Activated CD4-positive, alpha-beta T cell treated with anti-CD3 and anti-CD28 coated beads, Interleukin-2, amount 10 ng/mL, durations not matched to agents 24 days and 14 days (primary cell): ENCODE measurements around the gene PSME3. TPM values are rescaled to one million over a fixed set of nuclear protein-coding genes. Genes with fewer than 3 reads are reported as not detected.

ENCODE experiments used
- DNase-seq: peaks from one replicate; pipeline ENCODE4 v3.0.0; 2022
- H3K27ac Mint-ChIP-seq: one replicate; pipeline ENCODE4 v1.8.0; 2022; ENCODE audit warnings: mild to moderate bottlenecking, mixed read lengths
- H3K27me3 Mint-ChIP-seq: one replicate; pipeline ENCODE4 v1.8.0; 2022; ENCODE audit warnings: mixed read lengths
- H3K36me3 Mint-ChIP-seq: one replicate; pipeline ENCODE4 v1.8.0; 2022; ENCODE audit warnings: low read depth, mild to moderate bottlenecking, mixed read lengths
- H3K4me1 Mint-ChIP-seq: one replicate; pipeline ENCODE4 v1.8.0; 2021; ENCODE audit warnings: mixed read lengths
- H3K4me3 Mint-ChIP-seq: one replicate; pipeline ENCODE4 v1.8.0; 2022; ENCODE audit warnings: mild to moderate bottlenecking, moderate library complexity, mixed read lengths
- H3K9me3 Mint-ChIP-seq: one replicate; pipeline ENCODE4 v1.8.0; 2021; ENCODE audit warnings: mixed read lengths
- intact Hi-C: fragments of 100-400 bp; cut with micrococcal nuclease; formaldehyde crosslinking; loops from one replicate; pipeline ENCODE4 v1.15.1; 2023
- total RNA-seq: library from RNA; stranded (reverse); gene quantifications from 2 replicates; pipeline ENCODE4 v1.2.3, GENCODE V29; 2022

The PSME3 gene
- 232 and 250 TPM in 2 replicates for total RNA-seq

GRCh38 chr17:42832934-42833766 lies at the start of gene PSME3:
Gene PSME3, plus strand, starts transcription at chr17:42833397. Its CDS starts 235 bp downstream, at chr17:42833632.
- Mint-ChIP-seq H3K9me3 (no peaks in the 10 kb centered on the region), H3K36me3 (peaks cover 29% of the 10 kb centered on the region), H3K27ac (peak within 1 kb of the TSS; percentile 99), H3K4me1 (peaks cover 18% of the 10 kb centered on the region), H3K27me3 (peaks cover 9% of the 10 kb centered on the region), H3K4me3 (peak within 1 kb of the TSS; percentile 98)
- DNase-seq, result peak; percentile 98
- intact Hi-C loops, result loop anchor here (1.0 to 10.0 kb wide), 3 partner anchors 9 to 482 kb away; partner anchors contain the start of genes BECN1 and RPL27

GRCh38 chr17:42783791-42784138 lies 49.4 kb upstream of the PSME3 start:
- Mint-ChIP-seq H3K4me1 (peaks cover 16% of the 10 kb centered on the region), H3K27ac (no peak overlapping the region), H3K27me3 (peaks cover 74% of the 10 kb centered on the region), H3K4me3 (no peak overlapping the region), H3K9me3 (peaks cover 5% of the 10 kb centered on the region), H3K36me3 (peaks cover 11% of the 10 kb centered on the region)
- no peak for DNase-seq
- intact Hi-C loops, result loop anchor here (5.0 kb wide), 1 partner anchor 106 kb away; the partner anchor contains the start of gene PLEKHH3

- no peak overlapping the region for H3K27ac Mint-ChIP-seq
- peaks cover 79% of the 10 kb centered on the region for H3K27me3 Mint-ChIP-seq
- no peak overlapping the region for H3K4me3 Mint-ChIP-seq
- intact Hi-C loops, result loop anchor here (5.0 kb wide), 1 partner anchor 107 kb away; the partner anchor contains the start of gene PLEKHH3
- H3K9me3 Mint-ChIP-seq, result peaks cover 5% of the 10 kb centered on the region
- H3K36me3 Mint-ChIP-seq, result peaks cover 8% of the 10 kb centered on the region
- peaks cover 16% of the 10 kb centered on the region for H3K4me1 Mint-ChIP-seq
- DNase-seq, result no peak
Observed at GRCh38 chr17:42784409-42784808, 48.8 kb upstream of the PSME3 start.

- Mint-ChIP-seq H3K27me3 (peaks cover 76% of the 10 kb centered on the region), H3K4me3 (no peak overlapping the region), H3K9me3 (peaks cover 5% of the 10 kb centered on the region), H3K4me1 (peaks cover 16% of the 10 kb centered on the region), H3K27ac (no peak overlapping the region), H3K36me3 (peaks cover 3% of the 10 kb centered on the region)
- intact Hi-C loops, result loop anchor here (5.0 kb wide), 1 partner anchor 108 kb away; the partner anchor contains the start of gene PLEKHH3
- DNase-seq, result peak; percentile 61
Observed at GRCh38 chr17:42784811-42785592, 48.2 kb upstream of the PSME3 start.

- no peak for DNase-seq
- Mint-ChIP-seq H3K9me3 (peaks cover 5% of the 10 kb centered on the region), H3K27me3 (peaks cover 73% of the 10 kb centered on the region), H3K27ac (no peak overlapping the region), H3K4me3 (no peak overlapping the region), H3K4me1 (peaks cover 15% of the 10 kb centered on the region), H3K36me3 (peaks cover 3% of the 10 kb centered on the region)
- intact Hi-C loops, result no loop called here
Observed at GRCh38 chr17:42787266-42787665, 45.9 kb upstream of the PSME3 start.

GRCh38 chr17:42791948-42792347 lies 41.2 kb upstream of the PSME3 start:
- no peak overlapping the region for H3K4me3 Mint-ChIP-seq
- H3K27ac Mint-ChIP-seq, result no peak overlapping the region
- intact Hi-C loops, result no loop called here

GRCh38 chr17:42792545-42792944 lies 40.7 kb upstream of the PSME3 start:
- H3K36me3 Mint-ChIP-seq, result peaks cover 8% of the 10 kb centered on the region
- H3K4me3 Mint-ChIP-seq, result no peak overlapping the region
- H3K27ac Mint-ChIP-seq, result no peak overlapping the region
- peaks cover 11% of the 10 kb centered on the region for H3K4me1 Mint-ChIP-seq
- intact Hi-C loops, result no loop called here
- DNase-seq, result no peak
- no peaks in the 10 kb centered on the region for H3K9me3 Mint-ChIP-seq
- peaks cover 23% of the 10 kb centered on the region for H3K27me3 Mint-ChIP-seq

More at GRCh38 chr17:42791948-42792347, 41.2 kb upstream of the PSME3 start:
- peaks cover 8% of the 10 kb centered on the region for H3K36me3 Mint-ChIP-seq
- H3K9me3 Mint-ChIP-seq, result no peaks in the 10 kb centered on the region
- no peak for DNase-seq
- H3K27me3 Mint-ChIP-seq, result peaks cover 27% of the 10 kb centered on the region
- peaks cover 5% of the 10 kb centered on the region for H3K4me1 Mint-ChIP-seq

GRCh38 chr17:42795061-42795460 lies 38.1 kb upstream of the PSME3 start:
- H3K27me3 Mint-ChIP-seq, result peaks cover 10% of the 10 kb centered on the region
- no peak overlapping the region for H3K4me3 Mint-ChIP-seq
- peak overlapping the region; percentile 40 for H3K27ac Mint-ChIP-seq
- H3K36me3 Mint-ChIP-seq, result peaks cover 10% of the 10 kb centered on the region
- peaks cover 16% of the 10 kb centered on the region for H3K4me1 Mint-ChIP-seq
- intact Hi-C loops, result no loop called here
- H3K9me3 Mint-ChIP-seq, result peaks cover 3% of the 10 kb centered on the region
- no peak for DNase-seq

GRCh38 chr17:42795465-42795864 lies 37.7 kb upstream of the PSME3 start:
- Mint-ChIP-seq H3K27me3 (peaks cover 10% of the 10 kb centered on the region), H3K4me1 (peaks cover 16% of the 10 kb centered on the region), H3K4me3 (peak overlapping the region; percentile 19), H3K36me3 (peaks cover 10% of the 10 kb centered on the region), H3K9me3 (peaks cover 3% of the 10 kb centered on the region), H3K27ac (no peak overlapping the region)
- intact Hi-C loops, result no loop called here
- no peak for DNase-seq

- DNase-seq, result no peak
- peaks cover 9% of the 10 kb centered on the region for H3K27me3 Mint-ChIP-seq
- intact Hi-C loops, result no loop called here
Observed at GRCh38 chr17:42796066-42796758, 37.0 kb upstream of the PSME3 start.

GRCh38 chr17:42797067-42798007 lies 35.9 kb upstream of the PSME3 start:
- Mint-ChIP-seq H3K36me3 (peaks cover 10% of the 10 kb centered on the region), H3K4me1 (peaks cover 16% of the 10 kb centered on the region), H3K9me3 (peaks cover 3% of the 10 kb centered on the region), H3K27ac (no peak overlapping the region), H3K4me3 (peak overlapping the region; percentile 95), H3K27me3 (peaks cover 12% of the 10 kb centered on the region)
- intact Hi-C loops, result loop anchor here (1.0 kb wide), 1 partner anchor 27 kb away; the partner anchor contains the start of gene BECN1
- DNase-seq, result no peak

More at GRCh38 chr17:42796066-42796758, 37.0 kb upstream of the PSME3 start:
- Mint-ChIP-seq H3K27ac (no peak overlapping the region), H3K4me1 (peaks cover 16% of the 10 kb centered on the region), H3K4me3 (no peak overlapping the region), H3K9me3 (peaks cover 3% of the 10 kb centered on the region), H3K36me3 (peaks cover 10% of the 10 kb centered on the region)

- H3K4me1 Mint-ChIP-seq, result peaks cover 16% of the 10 kb centered on the region
- peaks cover 3% of the 10 kb centered on the region for H3K9me3 Mint-ChIP-seq
- peaks cover 10% of the 10 kb centered on the region for H3K36me3 Mint-ChIP-seq
- peak overlapping the region; percentile 73 for H3K27ac Mint-ChIP-seq
- no peak for DNase-seq
- H3K4me3 Mint-ChIP-seq, result peak overlapping the region; percentile 95
- peaks cover 12% of the 10 kb centered on the region for H3K27me3 Mint-ChIP-seq
- intact Hi-C loops, result loop anchor here (1.0 kb wide), 1 partner anchor 26 kb away; the partner anchor contains the start of gene BECN1
Observed at GRCh38 chr17:42798011-42798382, 35.2 kb upstream of the PSME3 start.
